ENCODE results near the gene NFRKB. TPM values are rescaled to one million over a fixed set of nuclear protein-coding genes. Genes with fewer than 3 reads are reported as not detected.
A peak's percentile ranks its signal among the peaks of the same experiment; 100 is the strongest.

Gene NFRKB
- total RNA-seq, result 10 to 100 TPM; 29.6 to 34.8 TPM

DNA sequence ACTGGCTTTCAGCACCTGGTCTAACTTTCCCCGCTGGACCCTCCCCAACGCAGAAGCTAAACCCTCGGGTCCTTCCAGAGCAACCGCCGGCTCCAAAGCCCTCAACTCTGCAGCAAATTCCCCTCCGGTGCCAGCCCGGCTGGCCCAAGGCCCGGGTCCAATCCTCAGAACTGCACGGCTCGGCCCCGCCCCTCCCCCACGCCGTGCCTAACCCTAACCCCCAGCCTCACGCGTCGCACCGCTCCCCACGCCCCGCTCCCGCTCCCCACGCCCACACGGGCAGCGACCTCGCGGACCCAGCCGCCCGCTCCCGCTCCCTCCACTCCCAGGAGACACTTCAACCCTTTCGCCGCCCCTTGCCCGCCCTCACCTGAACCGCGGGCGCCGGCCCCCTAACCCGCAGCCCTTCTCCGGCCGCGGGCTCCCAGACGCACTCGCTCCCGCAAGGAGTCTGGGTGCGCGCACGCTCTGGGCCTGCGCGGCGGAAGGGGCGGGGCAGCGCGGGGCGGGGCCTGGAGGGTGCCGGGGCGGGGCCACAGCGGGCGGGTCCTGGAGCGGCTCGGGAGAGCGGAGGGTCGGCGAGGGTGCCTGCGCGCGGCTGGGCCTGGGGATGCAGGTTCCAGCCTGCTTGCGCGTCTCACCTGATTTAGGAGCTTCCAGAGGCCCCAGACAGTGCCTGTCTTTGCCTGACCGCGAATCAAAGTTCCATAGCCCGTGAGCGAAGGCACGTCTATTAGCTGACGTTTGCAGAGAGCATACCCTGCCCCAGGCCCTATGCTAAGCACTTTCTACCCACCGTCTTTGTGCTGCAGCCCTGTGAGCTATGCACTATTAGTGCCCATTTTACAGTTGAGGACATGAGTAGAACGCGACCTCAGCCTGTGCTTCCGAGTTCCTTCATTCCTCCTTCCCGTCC is at the start of gene NFRKB:
NFRKB (minus strand) TSS at position 453 of the 916 bp plus-strand sequence. CDS start 2,729 bp downstream, outside the sequence.
- H3K9me3 Mint-ChIP-seq, result no peaks in the 10 kb centered on the region
- H3K36me3 Mint-ChIP-seq (ENCODE audit: insufficient read depth in 2 of 2), result peaks cover 0 to 11% of the 10 kb centered on the region in 2 donors
- peak; percentile 99 for ATAC-seq (replicated peaks in 1 of 2)
- H3K4me3 Mint-ChIP-seq, result peak within 1 kb of the TSS; percentile 92 to 93
- peak; percentile 88 to 92 for DNase-seq
- peaks cover 36% of the 10 kb centered on the region for H3K4me1 Mint-ChIP-seq (ENCODE audit: low read depth)
- H3K27me3 Mint-ChIP-seq (ENCODE audit: low read depth), result no peaks in the 10 kb centered on the region
- H3K27ac Mint-ChIP-seq, result peak within 1 kb of the TSS; percentile 74

DNA sequence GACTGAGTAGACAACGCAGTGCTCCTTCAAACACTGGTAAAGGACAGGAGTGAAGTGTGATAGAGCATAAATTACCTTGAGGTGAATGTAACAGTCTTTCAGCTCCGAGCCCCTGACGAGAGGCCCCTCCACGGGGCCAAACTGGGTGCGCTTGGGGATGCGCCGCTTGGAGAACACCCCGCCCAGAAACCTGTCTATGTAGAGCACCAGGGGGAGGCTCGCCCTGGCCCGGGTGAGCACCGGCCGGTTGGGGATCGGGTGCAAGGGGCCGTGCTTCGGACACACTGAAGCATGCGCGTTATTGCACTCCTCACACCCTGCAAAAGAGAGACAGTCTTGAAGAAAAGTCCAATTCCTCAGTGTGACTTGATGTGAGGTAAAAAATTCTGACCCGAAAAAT is 49.3 kb upstream of the NFRKB start:
- H3K27ac Mint-ChIP-seq, result no peak overlapping the region
- H3K36me3 Mint-ChIP-seq (ENCODE audit: insufficient read depth in 2 of 2), result no peaks in the 10 kb centered on the region
- H3K4me1 Mint-ChIP-seq (ENCODE audit: low read depth), result no peaks in the 10 kb centered on the region
- ATAC-seq (replicated peaks in 1 of 2) (no peak), DNase-seq (no peak)
- no peaks in the 10 kb centered on the region for H3K9me3 Mint-ChIP-seq
- H3K4me3 Mint-ChIP-seq, result no peak overlapping the region
- no peaks in the 10 kb centered on the region for H3K27me3 Mint-ChIP-seq (ENCODE audit: low read depth)

DNA sequence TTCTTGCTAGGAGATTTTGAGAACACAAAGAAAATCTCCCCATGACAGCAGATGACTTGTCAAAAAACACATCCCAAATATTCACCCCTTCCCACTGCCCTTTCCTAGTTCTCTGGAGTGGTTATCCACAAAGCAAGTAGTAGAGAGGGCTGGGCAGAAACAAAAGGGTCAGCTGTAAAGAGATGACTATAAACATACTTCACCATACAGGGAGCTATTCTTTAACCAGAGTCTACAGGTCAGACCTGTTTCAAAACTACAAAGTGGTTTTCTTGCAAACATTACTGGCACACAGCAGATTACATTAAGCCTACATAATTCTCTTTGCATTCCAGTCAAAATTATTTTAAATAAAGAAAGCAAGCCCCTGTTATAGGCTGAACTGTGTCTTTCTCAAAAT is 47.7 kb upstream of the NFRKB start:
- Mint-ChIP-seq H3K27ac (no peak overlapping the region), H3K36me3 (ENCODE audit: insufficient read depth in 2 of 2) (no peaks in the 10 kb centered on the region), H3K9me3 (no peaks in the 10 kb centered on the region), H3K4me1 (ENCODE audit: low read depth) (no peaks in the 10 kb centered on the region), H3K4me3 (no peak overlapping the region), H3K27me3 (ENCODE audit: low read depth) (no peaks in the 10 kb centered on the region)
- ATAC-seq (replicated peaks in 1 of 2), result no peak
- DNase-seq, result no peak

DNA sequence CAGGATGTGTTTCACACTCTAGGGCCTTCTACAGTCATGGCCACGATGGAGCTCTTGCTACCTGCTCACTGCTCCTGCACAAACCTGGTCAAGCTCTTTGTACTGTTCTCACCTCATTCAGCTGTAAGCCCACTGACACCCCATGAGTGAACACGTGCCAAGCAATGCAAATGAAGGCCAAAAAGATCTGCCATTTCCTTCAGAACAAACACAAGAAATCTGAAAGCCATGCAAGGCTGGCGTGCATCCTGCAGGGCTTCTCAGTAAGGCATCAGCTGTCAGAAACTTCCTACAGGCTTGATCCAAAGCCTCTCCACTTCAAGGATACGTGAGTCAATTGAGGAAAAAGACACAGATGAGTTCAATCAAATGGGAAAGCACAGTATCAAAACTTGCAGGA is 44.1 kb upstream of the NFRKB start:
- Mint-ChIP-seq H3K9me3 (no peaks in the 10 kb centered on the region), H3K27ac (no peak overlapping the region), H3K27me3 (ENCODE audit: low read depth) (no peaks in the 10 kb centered on the region), H3K4me1 (ENCODE audit: low read depth) (no peaks in the 10 kb centered on the region), H3K4me3 (no peak overlapping the region), H3K36me3 (ENCODE audit: insufficient read depth in 2 of 2) (peaks cover 0 to under 1% of the 10 kb centered on the region in 2 donors)
- ATAC-seq (replicated peaks in 1 of 2), result no peak
- no peak for DNase-seq

DNA sequence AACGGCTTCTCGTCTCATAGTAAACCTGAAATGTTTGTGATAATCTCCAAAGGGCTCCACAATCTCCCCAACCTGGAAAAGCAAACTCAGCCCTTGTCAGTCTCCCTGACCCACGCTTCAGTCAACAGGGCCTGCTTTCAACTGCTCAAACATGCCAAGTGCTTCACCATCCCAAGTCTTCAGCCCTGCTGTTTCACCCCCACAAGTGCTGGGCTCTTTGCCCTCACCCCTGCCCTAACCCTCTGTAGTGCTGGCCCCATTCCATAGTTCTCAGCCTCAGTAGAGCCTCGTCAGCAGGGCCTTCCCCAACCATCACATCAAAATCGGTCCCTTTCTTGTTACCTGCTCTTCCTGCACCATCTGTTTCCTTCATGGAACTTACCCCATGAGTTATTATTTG is 43.4 kb upstream of the NFRKB start:
- no peaks in the 10 kb centered on the region for H3K9me3 Mint-ChIP-seq
- DNase-seq, result no peak
- H3K4me3 Mint-ChIP-seq, result no peak overlapping the region
- no peak for ATAC-seq (replicated peaks in 1 of 2)
- H3K36me3 Mint-ChIP-seq (ENCODE audit: insufficient read depth in 2 of 2), result peaks cover 0 to 2% of the 10 kb centered on the region in 2 donors
- H3K27me3 Mint-ChIP-seq (ENCODE audit: low read depth), result no peaks in the 10 kb centered on the region
- H3K27ac Mint-ChIP-seq, result no peak overlapping the region
- no peaks in the 10 kb centered on the region for H3K4me1 Mint-ChIP-seq (ENCODE audit: low read depth)

DNA sequence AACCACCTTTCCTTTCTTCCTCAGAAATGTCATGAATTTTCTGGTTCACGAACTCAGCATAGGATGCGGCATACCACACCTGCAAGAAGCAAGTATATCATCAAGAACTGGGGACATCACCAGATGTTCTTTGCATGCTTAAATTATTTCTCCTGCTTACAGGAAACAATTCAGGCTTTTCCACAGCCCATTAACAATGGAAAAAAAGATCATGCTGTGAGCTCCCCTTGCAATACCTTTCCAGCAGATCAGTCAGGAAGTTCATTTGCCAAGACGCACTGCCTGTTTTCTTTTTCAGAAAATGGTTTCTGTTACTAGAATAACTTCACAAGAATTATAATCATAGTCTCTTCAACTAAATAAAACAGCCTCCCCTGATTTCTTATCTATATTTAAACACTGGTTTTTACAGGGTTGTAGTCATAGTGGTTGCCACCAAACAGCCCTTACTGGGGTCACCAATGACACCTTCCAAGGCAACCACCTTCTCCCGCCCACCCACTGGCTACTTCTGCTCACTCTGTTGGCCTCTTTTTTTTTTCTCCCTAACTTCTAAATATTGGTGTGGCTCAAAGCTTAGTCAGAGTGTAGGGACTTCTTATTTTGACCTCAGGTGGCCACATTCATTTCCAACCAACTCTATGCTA is 42.3 kb upstream of the NFRKB start:
- no peaks in the 10 kb centered on the region for H3K27me3 Mint-ChIP-seq (ENCODE audit: low read depth)
- H3K36me3 Mint-ChIP-seq (ENCODE audit: insufficient read depth in 2 of 2), result peaks cover 0 to 2% of the 10 kb centered on the region in 2 donors
- no peak overlapping the region for H3K4me3 Mint-ChIP-seq
- H3K9me3 Mint-ChIP-seq, result no peaks in the 10 kb centered on the region
- ATAC-seq (replicated peaks in 1 of 2) (no peak), DNase-seq (no peak)
- no peaks in the 10 kb centered on the region for H3K4me1 Mint-ChIP-seq (ENCODE audit: low read depth)
- no peak overlapping the region for H3K27ac Mint-ChIP-seq

DNA sequence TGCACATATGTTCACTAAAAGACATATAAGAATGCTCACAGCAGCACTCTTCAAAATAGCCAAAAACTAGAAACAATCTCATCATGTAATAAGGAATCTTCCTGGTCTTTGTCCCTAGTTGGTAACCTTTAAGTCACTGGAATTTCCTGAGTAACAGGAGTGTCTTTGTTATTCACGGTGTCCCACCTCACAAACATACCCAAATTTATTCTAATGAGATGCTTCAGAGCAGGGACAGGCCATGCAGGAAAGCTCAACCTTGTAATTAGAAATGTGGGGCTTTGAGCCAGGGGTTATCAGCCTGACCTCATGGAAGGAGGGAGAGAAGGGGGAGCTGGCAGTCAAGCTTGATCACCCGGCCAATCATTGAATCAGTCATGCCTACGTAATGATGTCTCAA is 40.3 kb upstream of the NFRKB start:
- DNase-seq (no peak), ATAC-seq (replicated peaks in 1 of 2) (no peak)
- H3K4me3 Mint-ChIP-seq, result no peak overlapping the region
- no peak overlapping the region for H3K27ac Mint-ChIP-seq
- no peaks in the 10 kb centered on the region for H3K9me3 Mint-ChIP-seq
- peaks cover 0 to 6% of the 10 kb centered on the region in 2 donors for H3K36me3 Mint-ChIP-seq (ENCODE audit: insufficient read depth in 2 of 2)
- H3K4me1 Mint-ChIP-seq (ENCODE audit: low read depth), result no peaks in the 10 kb centered on the region
- no peaks in the 10 kb centered on the region for H3K27me3 Mint-ChIP-seq (ENCODE audit: low read depth)

DNA sequence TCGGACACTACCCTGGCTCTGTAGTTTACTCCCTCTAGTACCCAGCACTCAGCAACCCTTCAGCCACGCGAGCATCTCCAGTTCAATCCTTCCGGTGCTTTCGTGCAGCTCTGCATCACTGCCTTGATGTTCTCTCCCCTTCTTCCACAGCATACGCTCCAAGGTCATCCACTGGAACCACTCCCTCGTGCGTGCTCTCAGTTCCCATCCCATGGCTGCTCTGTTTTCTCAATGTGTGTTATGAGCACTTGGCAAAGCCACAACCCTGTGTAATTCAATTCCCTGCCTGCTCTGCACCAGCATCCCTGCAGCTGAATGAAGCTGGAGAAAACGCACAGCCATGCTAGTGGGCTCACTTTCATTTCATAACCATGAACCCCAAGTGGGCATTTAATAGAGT is 38.5 kb upstream of the NFRKB start:
- Mint-ChIP-seq H3K36me3 (ENCODE audit: insufficient read depth in 2 of 2) (peaks cover 0 to 7% of the 10 kb centered on the region in 2 donors), H3K27me3 (ENCODE audit: low read depth) (no peaks in the 10 kb centered on the region), H3K4me3 (no peak overlapping the region), H3K4me1 (ENCODE audit: low read depth) (no peaks in the 10 kb centered on the region), H3K27ac (no peak overlapping the region), H3K9me3 (no peaks in the 10 kb centered on the region)
- DNase-seq (no peak), ATAC-seq (replicated peaks in 1 of 2) (no peak)

DNA sequence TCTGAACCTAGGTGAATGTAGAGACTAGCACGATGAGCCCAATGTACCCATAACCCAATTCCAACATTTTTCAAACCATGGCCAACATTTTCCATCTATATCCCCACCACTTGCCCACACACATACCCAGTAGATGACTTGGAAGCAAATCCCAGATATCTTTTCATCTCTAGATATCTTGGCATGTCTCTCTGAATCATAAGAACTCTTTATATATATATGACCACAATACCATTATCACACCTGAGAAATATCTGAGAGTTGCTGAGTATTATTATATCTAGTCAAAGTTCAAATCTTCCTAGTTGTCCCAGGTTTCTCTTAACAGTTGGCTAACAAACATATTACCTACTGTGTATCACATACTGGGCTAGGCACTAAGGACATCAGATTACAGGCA is 37.9 kb upstream of the NFRKB start:
- no peak for DNase-seq
- Mint-ChIP-seq H3K27ac (no peak overlapping the region), H3K27me3 (ENCODE audit: low read depth) (no peaks in the 10 kb centered on the region), H3K4me1 (ENCODE audit: low read depth) (no peaks in the 10 kb centered on the region), H3K36me3 (ENCODE audit: insufficient read depth in 2 of 2) (peaks cover 0 to 8% of the 10 kb centered on the region in 2 donors), H3K4me3 (no peak overlapping the region), H3K9me3 (no peaks in the 10 kb centered on the region)
- no peak for ATAC-seq (replicated peaks in 1 of 2)

DNA sequence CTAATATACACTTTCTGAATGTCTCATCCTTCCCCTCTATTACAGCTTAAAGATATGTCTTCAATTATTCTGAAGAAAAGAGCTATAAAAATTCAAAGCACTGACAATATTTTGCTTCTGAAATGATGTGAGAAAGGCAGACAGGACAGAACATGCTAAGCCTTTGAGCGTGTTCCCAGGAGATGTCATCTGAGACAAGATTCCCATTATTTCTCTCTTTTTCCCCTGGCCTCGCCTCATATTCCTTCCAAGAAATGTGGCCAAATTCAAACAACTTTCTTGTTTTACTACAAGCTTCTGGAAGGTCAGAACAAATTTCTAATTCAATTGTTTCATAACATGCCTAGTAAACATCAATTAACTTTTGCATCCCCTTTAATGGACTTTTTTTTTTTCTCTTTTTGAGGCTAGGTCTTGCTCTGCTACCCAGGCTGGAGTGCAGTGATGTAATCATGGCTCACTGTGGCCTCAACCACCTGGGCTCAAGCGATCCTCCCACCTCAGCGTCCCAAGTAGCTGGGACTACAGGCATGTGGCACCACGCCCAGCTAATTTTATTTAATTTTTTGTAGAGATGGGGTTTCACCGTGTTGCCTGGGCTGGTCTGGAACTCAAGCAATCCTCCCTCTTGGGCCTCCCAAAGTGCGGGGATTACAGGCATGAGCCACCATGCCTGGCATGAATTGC is 37.1 kb upstream of the NFRKB start:
- ATAC-seq (replicated peaks in 1 of 2), result no peak
- no peaks in the 10 kb centered on the region for H3K9me3 Mint-ChIP-seq
- no peaks in the 10 kb centered on the region for H3K4me1 Mint-ChIP-seq (ENCODE audit: low read depth)
- H3K27ac Mint-ChIP-seq, result no peak overlapping the region
- peaks cover 0 to 8% of the 10 kb centered on the region in 2 donors for H3K36me3 Mint-ChIP-seq (ENCODE audit: insufficient read depth in 2 of 2)
- H3K27me3 Mint-ChIP-seq (ENCODE audit: low read depth), result no peaks in the 10 kb centered on the region
- no peak overlapping the region for H3K4me3 Mint-ChIP-seq
- DNase-seq, result no peak

DNA sequence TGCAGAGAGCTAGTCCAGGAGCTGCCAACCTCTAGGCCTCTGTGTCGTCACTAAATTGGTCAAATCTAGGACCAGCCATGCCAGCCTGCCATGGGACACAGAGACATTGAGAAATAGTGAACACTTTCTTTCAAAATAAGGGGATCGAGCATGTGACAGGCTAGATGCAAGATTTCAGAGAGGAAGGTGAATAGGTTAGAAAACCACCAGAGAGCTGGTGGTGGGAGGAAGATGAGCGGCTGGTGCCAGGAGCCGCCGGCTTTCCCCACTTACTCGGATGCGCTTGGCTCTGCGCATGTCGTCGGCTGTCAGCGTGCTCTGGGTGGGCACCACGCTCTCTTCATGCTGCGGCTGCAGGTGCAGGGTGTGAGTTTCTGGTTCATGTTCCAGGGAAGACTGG is 35.4 kb upstream of the NFRKB start:
- H3K27me3 Mint-ChIP-seq (ENCODE audit: low read depth), result no peaks in the 10 kb centered on the region
- DNase-seq (no peak), ATAC-seq (replicated peaks in 1 of 2) (no peak)
- H3K4me3 Mint-ChIP-seq, result no peak overlapping the region
- peaks cover 0 to 8% of the 10 kb centered on the region in 2 donors for H3K36me3 Mint-ChIP-seq (ENCODE audit: insufficient read depth in 2 of 2)
- H3K4me1 Mint-ChIP-seq (ENCODE audit: low read depth), result no peaks in the 10 kb centered on the region
- no peak overlapping the region for H3K27ac Mint-ChIP-seq
- no peaks in the 10 kb centered on the region for H3K9me3 Mint-ChIP-seq

DNA sequence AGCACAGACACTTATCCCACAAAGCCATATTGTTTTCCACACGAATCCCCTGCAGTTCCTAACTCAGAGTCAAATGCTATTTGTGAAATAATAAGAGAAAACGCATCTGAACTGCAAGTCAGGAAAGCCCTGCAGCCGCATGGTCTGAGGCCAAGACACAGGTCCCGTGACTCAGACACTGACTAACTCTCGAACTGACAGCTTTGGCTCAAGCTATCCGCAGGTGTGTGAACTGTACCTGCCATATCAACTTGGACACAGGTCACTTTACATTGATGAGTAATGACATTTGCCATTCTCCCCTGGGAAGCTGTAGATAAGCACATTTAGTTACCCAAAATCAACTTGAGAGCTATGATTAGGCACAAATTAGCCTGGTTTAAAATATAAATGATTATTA is 34.9 kb upstream of the NFRKB start:
- Mint-ChIP-seq H3K9me3 (no peaks in the 10 kb centered on the region), H3K27me3 (ENCODE audit: low read depth) (no peaks in the 10 kb centered on the region), H3K4me3 (no peak overlapping the region), H3K27ac (no peak overlapping the region), H3K4me1 (ENCODE audit: low read depth) (no peaks in the 10 kb centered on the region), H3K36me3 (ENCODE audit: insufficient read depth in 2 of 2) (peaks cover 0 to 8% of the 10 kb centered on the region in 2 donors)
- DNase-seq (no peak), ATAC-seq (replicated peaks in 1 of 2) (no peak)

DNA sequence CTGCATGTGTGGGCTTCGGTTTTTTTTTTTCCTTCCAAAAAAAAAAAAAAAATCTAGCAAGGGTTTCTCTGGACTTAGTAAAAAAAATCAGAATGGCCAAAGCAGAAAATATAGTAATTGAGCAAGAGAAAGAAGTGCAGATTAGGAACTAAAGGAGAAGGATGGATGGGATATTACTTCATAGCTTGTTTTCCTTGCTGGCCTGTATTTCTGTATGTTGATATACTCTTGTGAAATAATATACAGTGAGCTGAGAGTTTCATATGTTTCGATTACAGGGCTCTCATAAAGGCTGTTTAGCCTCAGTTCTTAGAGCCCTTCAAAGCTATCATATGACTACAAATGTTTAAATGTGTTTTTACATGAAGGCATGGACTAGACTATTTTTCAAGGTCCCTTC is 34.3 kb upstream of the NFRKB start:
- Mint-ChIP-seq H3K4me3 (no peak overlapping the region), H3K36me3 (ENCODE audit: insufficient read depth in 2 of 2) (peaks cover 0 to 8% of the 10 kb centered on the region in 2 donors), H3K4me1 (ENCODE audit: low read depth) (no peaks in the 10 kb centered on the region), H3K27me3 (ENCODE audit: low read depth) (no peaks in the 10 kb centered on the region), H3K27ac (no peak overlapping the region), H3K9me3 (no peaks in the 10 kb centered on the region)
- ATAC-seq (replicated peaks in 1 of 2) (no peak), DNase-seq (no peak)

Measured in activated T-cell treated with anti-CD3 and anti-CD28 coated beads, Interleukin-2, amount 50 U/mL, for 72 hours (primary cell).